ENCODE data around the gene BPI.

Gene BPI

GRCh38 chr20:38269715-38270114 is 34.2 kb upstream of the BPI start:
- TF ChIP-seq ZFX (IDR thresholded peaks at IDR 0.05; ENCODE audit: borderline replicate concordance) (no peak), CTCF (IDR thresholded peaks at IDR 0.05) (no peak)
- no peak overlapping the region for H3K27ac ChIP-seq

GRCh38 chr20:38270869-38271605 is 32.9 kb upstream of the BPI start:
- no peak for TF ChIP-seq ZFX (IDR thresholded peaks at IDR 0.05; ENCODE audit: borderline replicate concordance)
- TF ChIP-seq CTCF (IDR thresholded peaks at IDR 0.05), result no peak
- H3K27ac ChIP-seq, result no peak overlapping the region

GRCh38 chr20:38271608-38272120 is 32.3 kb upstream of the BPI start:
- TF ChIP-seq CTCF (IDR thresholded peaks at IDR 0.05) (no peak), ZFX (IDR thresholded peaks at IDR 0.05; ENCODE audit: borderline replicate concordance) (no peak)
- H3K27ac ChIP-seq, result no peak overlapping the region

- no peak overlapping the region for H3K27ac ChIP-seq
Observed at GRCh38 chr20:38272398-38272797, 31.6 kb upstream of the BPI start.

GRCh38 chr20:38272961-38273360 is 31.0 kb upstream of the BPI start:
- TF ChIP-seq CTCF (IDR thresholded peaks at IDR 0.05) (no peak), ZFX (IDR thresholded peaks at IDR 0.05; ENCODE audit: borderline replicate concordance) (no peak)
- H3K27ac ChIP-seq, result no peak overlapping the region

More at GRCh38 chr20:38272398-38272797, 31.6 kb upstream of the BPI start:
- no peak for TF ChIP-seq CTCF (IDR thresholded peaks at IDR 0.05)
- no peak for TF ChIP-seq ZFX (IDR thresholded peaks at IDR 0.05; ENCODE audit: borderline replicate concordance)

GRCh38 chr20:38275815-38276550 is 28.0 kb upstream of the BPI start:
- no peak for TF ChIP-seq ZFX (IDR thresholded peaks at IDR 0.05; ENCODE audit: borderline replicate concordance)
- no peak for TF ChIP-seq CTCF (IDR thresholded peaks at IDR 0.05)
- H3K27ac ChIP-seq, result no peak overlapping the region

GRCh38 chr20:38277285-38277684 is 26.7 kb upstream of the BPI start:
- H3K27ac ChIP-seq, result no peak overlapping the region
- TF ChIP-seq ZFX (IDR thresholded peaks at IDR 0.05; ENCODE audit: borderline replicate concordance) (no peak), CTCF (IDR thresholded peaks at IDR 0.05) (no peak)

Data from 22Rv1 (cell line).